RWPE2 (cell line): ENCODE data around the gene RASA2.
A peak's percentile ranks its signal among the peaks of the same experiment; 100 is the strongest.

ENCODE experiments used
- ATAC-seq: fragments of 200-7000 bp; cut with Tn5 transposase; 3 replicates; pipeline ENCODE4 v1.9.1; 2021; ENCODE audit warnings: low read depth
- DNase-seq: peaks from one replicate; pipeline ENCODE4 v3.0.0-alpha.2; 2020; ENCODE audit warnings: low spot score
- H3K27ac ChIP-seq: fragments of 450-650 bp; 2 replicates; pipeline ENCODE4 v1.5.1; 2017; ENCODE audit warnings: mild to moderate bottlenecking; ENCODE audit not compliant: poor library complexity, severe bottlenecking
- H3K27me3 ChIP-seq: fragments of 250-450 bp; sonication (Bioruptor Pico); 2 replicates; pipeline ENCODE4 v1.5.1; 2021; ENCODE audit warnings: mild to moderate bottlenecking, moderate library complexity; ENCODE audit not compliant: insufficient read depth, poor library complexity, severe bottlenecking
- H3K36me3 ChIP-seq: fragments of 250-450 bp; sonication (Bioruptor Pico); 2 replicates; pipeline ENCODE4 v1.5.1; 2020; ENCODE audit warnings: low read depth, mild to moderate bottlenecking, moderate library complexity
- H3K4me1 ChIP-seq: fragments of 250-450 bp; sonication (Bioruptor Pico); 2 replicates; pipeline ENCODE4 v1.5.1; 2021; ENCODE audit warnings: mild to moderate bottlenecking, moderate library complexity; ENCODE audit not compliant: insufficient read depth, poor library complexity, severe bottlenecking
- H3K4me3 ChIP-seq: fragments of 250-450 bp; sonication (Bioruptor Pico); 2 replicates; pipeline ENCODE4 v1.5.1; 2021; ENCODE audit warnings: mild to moderate bottlenecking, moderate library complexity; ENCODE audit not compliant: severe bottlenecking
- H3K9me3 ChIP-seq: fragments of 250-450 bp; sonication (Bioruptor Pico); 2 replicates; pipeline ENCODE4 v1.5.1; 2021; ENCODE audit warnings: mild to moderate bottlenecking, moderate library complexity; ENCODE audit not compliant: severe bottlenecking
- CTCF ChIP-seq: fragments of 450-650 bp; IDR thresholded peaks from one replicate; pipeline ENCODE4 v1.5.1; 2017; ENCODE audit warnings: mild to moderate bottlenecking, moderate library complexity; ENCODE audit not compliant: poor library complexity, severe bottlenecking

Gene RASA2

GRCh38 chr3:141452773-141453172, 34.1 kb upstream of the RASA2 start:
- Histone ChIP-seq H3K27ac (no peak overlapping the region), H3K27me3 (no peaks in the 10 kb centered on the region), H3K4me3 (no peak overlapping the region), H3K9me3 (no peaks in the 10 kb centered on the region), H3K36me3 (peaks cover 5% of the 10 kb centered on the region), H3K4me1 (no peaks in the 10 kb centered on the region)
- ATAC-seq: no peak
- no peak for DNase-seq
- no peak for TF ChIP-seq CTCF

- Histone ChIP-seq H3K4me1 (no peaks in the 10 kb centered on the region), H3K27me3 (no peaks in the 10 kb centered on the region), H3K9me3 (no peaks in the 10 kb centered on the region), H3K4me3 (no peak overlapping the region), H3K36me3 (no peaks in the 10 kb centered on the region), H3K27ac (no peak overlapping the region)
- ATAC-seq (no peak), DNase-seq (no peak)
- no peak for TF ChIP-seq CTCF
Observed at GRCh38 chr3:141454054-141454453, 32.8 kb upstream of the RASA2 start.

- Histone ChIP-seq H3K4me1 (no peaks in the 10 kb centered on the region), H3K27ac (no peak overlapping the region), H3K27me3 (no peaks in the 10 kb centered on the region)
Observed at GRCh38 chr3:141454906-141455602, 31.8 kb upstream of the RASA2 start.

GRCh38 chr3:141455603-141456300, 31.1 kb upstream of the RASA2 start:
- H3K4me3 ChIP-seq: no peak overlapping the region

More at GRCh38 chr3:141454906-141455602, 31.8 kb upstream of the RASA2 start:
- H3K4me3 ChIP-seq: no peak overlapping the region
- DNase-seq: no peak
- peak; percentile 71 for ATAC-seq
- H3K36me3 ChIP-seq: no peaks in the 10 kb centered on the region
- no peaks in the 10 kb centered on the region for H3K9me3 ChIP-seq
- TF ChIP-seq CTCF: peak; percentile 84

More at GRCh38 chr3:141455603-141456300, 31.1 kb upstream of the RASA2 start:
- Histone ChIP-seq H3K9me3 (no peaks in the 10 kb centered on the region), H3K4me1 (no peaks in the 10 kb centered on the region), H3K27me3 (no peaks in the 10 kb centered on the region), H3K36me3 (no peaks in the 10 kb centered on the region), H3K27ac (no peak overlapping the region)
- ATAC-seq (no peak), DNase-seq (no peak)
- TF ChIP-seq CTCF: no peak
